Astrocyte of the cerebellum (primary cell): ENCODE measurements around the gene GRID1.

Experiments used
- DNase-seq: peaks from one replicate; pipeline ENCODE4 v3.0.0-alpha.2; 2011; ENCODE audit warnings: low read depth
- H3K4me3 ChIP-seq: 2 replicates; pipeline ENCODE4 v1.5.1; 2011; ENCODE audit warnings: mild to moderate bottlenecking, low read depth, low read length, moderate library complexity
- in situ Hi-C: cut with HindIII; loops from 2 replicates; pipeline ENCODE4 v1.10.0; 2017; ENCODE audit warnings: low sequenced_read_pairs
- TF ChIP-seq, protein P1 (sequence below): IDR thresholded peaks from 2 replicates; pipeline ENCODE4 v1.5.1; 2012; ENCODE audit warnings: low read length, low read depth, moderate library complexity, mild to moderate bottlenecking; ENCODE audit errors: missing control alignments

The GRID1 gene

DNA sequence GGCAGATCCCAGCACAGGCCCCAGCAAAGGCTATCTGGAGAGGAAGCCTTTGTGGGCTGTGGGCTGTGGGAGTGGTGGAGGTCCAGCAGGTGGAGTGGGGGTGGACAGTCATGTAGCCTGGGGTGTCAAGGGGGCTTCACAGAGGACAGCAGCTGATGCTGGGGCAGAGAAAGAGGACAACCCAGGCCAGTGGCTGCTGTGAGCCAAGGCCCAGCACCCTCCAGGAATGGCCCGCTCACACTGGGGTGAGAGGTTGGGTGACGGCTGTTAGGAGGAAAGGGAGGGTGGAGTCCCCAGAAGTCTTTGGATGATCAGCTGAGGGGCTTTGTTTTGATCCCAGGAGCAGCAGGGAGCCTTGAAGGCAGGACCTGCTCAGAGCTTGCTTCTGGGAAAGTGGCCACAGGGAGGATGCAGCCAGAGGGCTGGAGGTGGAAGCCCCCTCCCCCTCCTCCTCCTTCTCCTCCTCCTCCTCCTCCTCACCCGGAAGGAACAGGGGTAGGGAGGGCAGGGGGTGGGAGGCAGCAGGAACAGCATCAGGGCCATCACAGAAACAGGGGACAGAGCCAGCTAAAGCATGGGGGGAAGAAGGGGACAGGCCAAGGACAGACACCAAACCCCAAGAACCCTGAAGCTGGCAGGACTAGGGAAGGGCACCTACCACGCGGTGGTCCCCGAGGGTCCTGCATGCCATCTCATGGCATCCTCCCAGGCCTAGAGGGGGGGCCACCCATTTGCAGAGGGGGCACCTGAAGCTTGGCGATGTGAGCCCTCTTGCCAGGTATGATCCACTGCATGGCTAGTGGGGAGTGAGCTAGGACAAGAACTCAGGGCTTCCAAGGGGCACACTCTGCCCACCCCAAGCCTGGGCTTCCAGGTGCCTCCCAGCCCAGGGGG lies 144.9 kb downstream of the GRID1 start:
- in situ Hi-C loops = no loop called here
- DNase-seq = no peak
- TF ChIP-seq, protein P1, sequence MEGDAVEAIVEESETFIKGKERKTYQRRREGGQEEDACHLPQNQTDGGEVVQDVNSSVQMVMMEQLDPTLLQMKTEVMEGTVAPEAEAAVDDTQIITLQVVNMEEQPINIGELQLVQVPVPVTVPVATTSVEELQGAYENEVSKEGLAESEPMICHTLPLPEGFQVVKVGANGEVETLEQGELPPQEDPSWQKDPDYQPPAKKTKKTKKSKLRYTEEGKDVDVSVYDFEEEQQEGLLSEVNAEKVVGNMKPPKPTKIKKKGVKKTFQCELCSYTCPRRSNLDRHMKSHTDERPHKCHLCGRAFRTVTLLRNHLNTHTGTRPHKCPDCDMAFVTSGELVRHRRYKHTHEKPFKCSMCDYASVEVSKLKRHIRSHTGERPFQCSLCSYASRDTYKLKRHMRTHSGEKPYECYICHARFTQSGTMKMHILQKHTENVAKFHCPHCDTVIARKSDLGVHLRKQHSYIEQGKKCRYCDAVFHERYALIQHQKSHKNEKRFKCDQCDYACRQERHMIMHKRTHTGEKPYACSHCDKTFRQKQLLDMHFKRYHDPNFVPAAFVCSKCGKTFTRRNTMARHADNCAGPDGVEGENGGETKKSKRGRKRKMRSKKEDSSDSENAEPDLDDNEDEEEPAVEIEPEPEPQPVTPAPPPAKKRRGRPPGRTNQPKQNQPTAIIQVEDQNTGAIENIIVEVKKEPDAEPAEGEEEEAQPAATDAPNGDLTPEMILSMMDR = no peak

GRCh38 chr10:86220626-86221025 lies 146.0 kb downstream of the GRID1 start:
- in situ Hi-C loops = no loop called here
- TF ChIP-seq, protein P1 = no peak
- DNase-seq = no peak
- no peak overlapping the region for H3K4me3 ChIP-seq

More for the DNA sequence above, 144.9 kb downstream of the GRID1 start:
- no peak overlapping the region for H3K4me3 ChIP-seq

- no peak for DNase-seq
- in situ Hi-C loops = no loop called here
- TF ChIP-seq, protein P1 = no peak
- H3K4me3 ChIP-seq = no peak overlapping the region
These were observed 147.3 kb downstream of the GRID1 start for GRCh38 chr10:86219271-86219670.

- no peak overlapping the region for H3K4me3 ChIP-seq
- in situ Hi-C loops = no loop called here
- no peak for DNase-seq
- TF ChIP-seq, protein P1 = no peak
These were observed 147.8 kb downstream of the GRID1 start for GRCh38 chr10:86218842-86219241.

- no peak overlapping the region for H3K4me3 ChIP-seq
- no peak for DNase-seq
- in situ Hi-C loops = no loop called here
- TF ChIP-seq, protein P1 = no peak
These were observed 148.4 kb downstream of the GRID1 start for GRCh38 chr10:86218160-86218559.

GRCh38 chr10:86217371-86218080 lies 149.1 kb downstream of the GRID1 start:
- no peak for DNase-seq
- in situ Hi-C loops = no loop called here
- TF ChIP-seq, protein P1 = no peak
- H3K4me3 ChIP-seq = no peak overlapping the region
